Activated naive CD4-positive, alpha-beta T cell treated with anti-CD3 and anti-CD28 coated beads, Interleukin-2, amount 50 U/mL, for 16 hours (primary cell): ENCODE measurements around the gene COL20A1.

Experiments used
- DNase-seq: peaks from one replicate; pipeline ENCODE4 v3.0.0-alpha.2; 2020

The COL20A1 gene

GRCh38 chr20:63261060-63261794 lies 31.8 kb upstream of the COL20A1 start:
- DNase-seq, result no peak

GRCh38 chr20:63261795-63262528 lies 31.0 kb upstream of the COL20A1 start:
- DNase-seq, result no peak

- no peak for DNase-seq
These were observed 30.1 kb upstream of the COL20A1 start for GRCh38 chr20:63262836-63263235.

- DNase-seq, result no peak
These were observed 29.0 kb upstream of the COL20A1 start for GRCh38 chr20:63264000-63264399.

- DNase-seq, result no peak
These were observed 28.5 kb upstream of the COL20A1 start for GRCh38 chr20:63264519-63264918.

GRCh38 chr20:63265891-63266515 lies 27.0 kb upstream of the COL20A1 start:
- no peak for DNase-seq

GRCh38 chr20:63267691-63268090 lies 25.3 kb upstream of the COL20A1 start:
- no peak for DNase-seq

GRCh38 chr20:63268256-63268655 lies 24.7 kb upstream of the COL20A1 start:
- DNase-seq, result no peak

GRCh38 chr20:63268671-63269439 lies 24.1 kb upstream of the COL20A1 start:
- no peak for DNase-seq

GRCh38 chr20:63269724-63270123 lies 23.3 kb upstream of the COL20A1 start:
- DNase-seq, result no peak

- DNase-seq, result no peak
These were observed 22.2 kb upstream of the COL20A1 start for GRCh38 chr20:63270606-63271325.

- peak; percentile 94 for DNase-seq
These were observed 20.6 kb upstream of the COL20A1 start, which contains the start of gene ARFGAP1 for GRCh38 chr20:63272105-63273058. TSS of gene ARFGAP1 (plus strand) at chr20:63272813. CDS start at chr20:63275581, 2,768 bp downstream.

- no peak for DNase-seq
These were observed 19.9 kb upstream of the COL20A1 start for GRCh38 chr20:63273059-63273579.

GRCh38 chr20:63273635-63274380 lies 19.2 kb upstream of the COL20A1 start:
- DNase-seq, result no peak

- DNase-seq, result no peak
These were observed 18.4 kb upstream of the COL20A1 start for GRCh38 chr20:63274381-63275228.

- DNase-seq, result no peak
These were observed 17.2 kb upstream of the COL20A1 start for GRCh38 chr20:63275825-63276224.

GRCh38 chr20:63276956-63277355 lies 16.0 kb upstream of the COL20A1 start:
- DNase-seq, result no peak

- no peak for DNase-seq
These were observed 15.3 kb upstream of the COL20A1 start for GRCh38 chr20:63277466-63278272.
